Liver (tissue), 9 donors: ENCODE data around the gene IP6K1. TPM values are rescaled to one million over a fixed set of nuclear protein-coding genes. Genes with fewer than 3 reads are reported as not detected.
"Not testable (repeated sequence)": the region's sequence is repeated elsewhere in the genome, so short reads cannot be mapped to it uniquely, and the experiment has no call there.

Experiments
- DNase-seq: peaks from one replicate; pipeline ENCODE4 v3.0.0-alpha.2; 2017; ENCODE audit warnings: low spot score
- H3K27ac ChIP-seq, 2 donors: one replicate each; pipeline ENCODE4 v1.7.0; 2013; ENCODE audit warnings: inconsistent platforms in 2 of 2, low read length in 2 of 2, control low read depth in 1 of 2, low read depth in 1 of 2, mild to moderate bottlenecking in 1 of 2
- H3K27me3 ChIP-seq, 4 donors: one replicate each; pipeline versions ENCODE4 v1.6.1 to v1.7.0; 2013; ENCODE audit warnings: low read length in 3 of 4, inconsistent platforms in 1 of 4, mild to moderate bottlenecking in 1 of 4, moderate library complexity in 1 of 4; ENCODE audit not compliant: control insufficient read depth in 4 of 4, insufficient read depth in 4 of 4
- H3K36me3 ChIP-seq, 4 donors: one replicate each; pipeline versions ENCODE4 v1.6.1 to v1.7.0; 2013; ENCODE audit warnings: low read length in 3 of 4, mild to moderate bottlenecking in 3 of 4, low read depth in 1 of 4, moderate library complexity in 1 of 4; ENCODE audit not compliant: control insufficient read depth in 4 of 4, insufficient read depth in 3 of 4
- H3K4me1 ChIP-seq, 4 donors: one replicate each; pipeline versions ENCODE4 v1.6.1 to v1.7.0; 2013; ENCODE audit warnings: low read length in 3 of 4, mild to moderate bottlenecking in 3 of 4, moderate library complexity in 1 of 4; ENCODE audit not compliant: control insufficient read depth in 4 of 4, insufficient read depth in 4 of 4
- H3K4me3 ChIP-seq, 3 donors: one replicate each; pipeline versions ENCODE4 v1.6.1 to v1.7.0; 2013; ENCODE audit warnings: low read length in 3 of 3, control low read depth in 1 of 3, low read depth in 1 of 3, mild to moderate bottlenecking in 1 of 3
- H3K9ac ChIP-seq, 2 donors: one replicate each; pipeline ENCODE4 v1.7.0; 2013; ENCODE audit warnings: low read length in 2 of 2, mild to moderate bottlenecking in 2 of 2, moderate library complexity in 2 of 2, control low read depth in 1 of 2, low read depth in 1 of 2
- H3K9me3 ChIP-seq, 4 donors: one replicate each; pipeline versions ENCODE4 v1.6.1 to v1.7.0; 2013; ENCODE audit warnings: low read length in 3 of 4; ENCODE audit not compliant: control insufficient read depth in 4 of 4
- FOXA1 ChIP-seq: IDR thresholded peaks from 2 replicates; pipeline ENCODE4 v1.6.1; 2016; ENCODE audit warnings: antibody characterized with exemption
- GABPA ChIP-seq, 2 donors: IDR thresholded peaks in 1 of 2; conservative IDR thresholded peaks in 1 of 2; 2 replicates each; pipeline ENCODE4 v1.6.1; 2016; ENCODE audit warnings: antibody characterized with exemption in 2 of 2, mild to moderate bottlenecking in 1 of 2, moderate library complexity in 1 of 2
- HNF4A ChIP-seq, 2 donors: conservative IDR thresholded peaks; 2 replicates each; pipeline ENCODE4 v1.6.1; 2016; ENCODE audit warnings: antibody characterized with exemption in 2 of 2, mild to moderate bottlenecking in 2 of 2
- HNF4G ChIP-seq: IDR thresholded peaks from 2 replicates; pipeline ENCODE4 v1.6.1; 2016; ENCODE audit warnings: antibody characterized with exemption
- JUND ChIP-seq, 2 donors: IDR thresholded peaks; 2 replicates each; pipeline ENCODE4 v1.6.1; 2016; ENCODE audit warnings: antibody characterized with exemption in 2 of 2
- RAD21 ChIP-seq, 2 donors: IDR thresholded peaks; 2 replicates each; pipeline ENCODE4 v1.6.1; 2016; ENCODE audit warnings: antibody characterized with exemption in 2 of 2, mild to moderate bottlenecking in 2 of 2
- YY1 ChIP-seq: IDR thresholded peaks from 2 replicates; pipeline ENCODE4 v1.6.1; 2016; ENCODE audit warnings: antibody characterized with exemption, mild to moderate bottlenecking
- WGBS: extraction: QIAGEN DNeasy Blood & Tissue Kit; methylation state at CpG from one replicate; pipeline ENCODE4 v1.1.7; 2013; 5-methylcytosine and 5-hydroxymethylcytosine counted together
- polyA plus RNA-seq, 2 donors: library from polyadenylated mRNA; stranded (reverse) in 1 of 2; unstranded in 1 of 2; fragments of 200-250 nt in 1 of 2; fragments of >200 nt in 1 of 2; fragmentation: Nextera tagmentation in 1 of 2; extraction: Ambion mirVana in 1 of 2; gene quantifications; one replicate each; pipeline versions ENCODE4 v1.2.1 to v1.2.3, GENCODE V29; 2013 to 2015
- total RNA-seq, 2 donors: library from RNA; depleted of rRNA; stranded (reverse); fragments of >200 nt; gene quantifications; one replicate each; pipeline ENCODE4 v1.2.3, GENCODE V29; 2014
- TF ChIP-seq, protein P1 (sequence below): IDR thresholded peaks from 2 replicates; pipeline ENCODE4 v1.6.1; 2016; ENCODE audit warnings: antibody characterized with exemption, mild to moderate bottlenecking
- TF ChIP-seq, protein P2 (sequence below): IDR thresholded peaks from 2 replicates; pipeline ENCODE4 v1.6.1; 2016; ENCODE audit warnings: antibody characterized with exemption
- donor health status: healthy.
- donor health status: healthy.
- donor health status: healthy.
- donor health status: healthy.
- donor health status: healthy.

Gene IP6K1
- total and polyA plus RNA-seq, 4 donors, result 6.6 to 32.3 (median 18.1) TPM

DNA sequence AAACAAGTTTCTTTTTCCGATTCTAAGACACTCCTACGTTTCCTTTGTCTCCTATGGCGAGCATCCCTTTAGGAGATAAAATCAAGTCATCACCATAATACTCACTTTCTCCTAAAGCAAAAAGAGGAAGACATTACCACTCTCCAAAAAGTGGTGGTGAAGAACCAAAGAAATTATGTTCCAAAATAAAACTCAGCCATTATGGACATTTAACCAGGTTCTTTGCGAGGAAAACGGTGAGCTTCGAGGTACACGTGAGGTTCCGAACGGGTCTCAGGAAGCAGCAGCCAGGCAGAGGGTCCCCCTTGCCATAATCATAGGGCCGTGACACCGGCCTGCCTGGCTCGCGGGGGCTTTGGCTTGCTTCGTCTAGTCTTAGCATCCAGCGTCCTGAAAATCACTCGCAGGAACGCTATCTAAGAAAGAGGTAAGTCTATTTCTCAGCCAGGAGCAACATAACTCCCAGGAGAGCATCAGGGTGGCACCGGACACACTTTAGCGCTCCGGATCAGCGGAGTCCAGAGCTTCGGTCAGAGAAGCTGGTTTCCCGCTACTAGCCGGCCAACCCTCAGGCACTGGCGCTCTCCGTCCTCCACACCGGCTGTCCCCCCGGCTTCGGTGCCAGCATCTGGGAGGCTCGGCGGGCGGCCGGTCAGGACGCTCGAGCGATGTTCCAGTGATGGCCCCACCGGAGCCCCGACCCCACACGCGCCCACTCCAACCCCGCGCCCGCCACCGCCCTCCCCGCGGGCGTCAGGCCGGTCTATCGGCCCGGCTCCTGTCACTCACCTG, 581 bp downstream of the IP6K1 start:
- DNase-seq, result no peak
- Histone ChIP-seq H3K4me1 (peaks cover 5 to 18% (median 12%) of the 10 kb centered on the region in 4 donors), H3K27ac (peak overlapping the region; percentile 72 to 92), H3K27me3 (no peaks in the 10 kb centered on the region), H3K4me3 (peak overlapping the region; percentile 82 to 96 (median 86)), H3K9me3 (no peaks in the 10 kb centered on the region), H3K9ac (peak overlapping the region; percentile 68 to 70), H3K36me3 (peaks cover 0 to 3% (median under 1%) of the 10 kb centered on the region in 4 donors)
- 4% methylated on average over 50 of the region's 50 CpGs for WGBS
- no peak for TF ChIP-seq YY1
- TF ChIP-seq, protein P1, sequence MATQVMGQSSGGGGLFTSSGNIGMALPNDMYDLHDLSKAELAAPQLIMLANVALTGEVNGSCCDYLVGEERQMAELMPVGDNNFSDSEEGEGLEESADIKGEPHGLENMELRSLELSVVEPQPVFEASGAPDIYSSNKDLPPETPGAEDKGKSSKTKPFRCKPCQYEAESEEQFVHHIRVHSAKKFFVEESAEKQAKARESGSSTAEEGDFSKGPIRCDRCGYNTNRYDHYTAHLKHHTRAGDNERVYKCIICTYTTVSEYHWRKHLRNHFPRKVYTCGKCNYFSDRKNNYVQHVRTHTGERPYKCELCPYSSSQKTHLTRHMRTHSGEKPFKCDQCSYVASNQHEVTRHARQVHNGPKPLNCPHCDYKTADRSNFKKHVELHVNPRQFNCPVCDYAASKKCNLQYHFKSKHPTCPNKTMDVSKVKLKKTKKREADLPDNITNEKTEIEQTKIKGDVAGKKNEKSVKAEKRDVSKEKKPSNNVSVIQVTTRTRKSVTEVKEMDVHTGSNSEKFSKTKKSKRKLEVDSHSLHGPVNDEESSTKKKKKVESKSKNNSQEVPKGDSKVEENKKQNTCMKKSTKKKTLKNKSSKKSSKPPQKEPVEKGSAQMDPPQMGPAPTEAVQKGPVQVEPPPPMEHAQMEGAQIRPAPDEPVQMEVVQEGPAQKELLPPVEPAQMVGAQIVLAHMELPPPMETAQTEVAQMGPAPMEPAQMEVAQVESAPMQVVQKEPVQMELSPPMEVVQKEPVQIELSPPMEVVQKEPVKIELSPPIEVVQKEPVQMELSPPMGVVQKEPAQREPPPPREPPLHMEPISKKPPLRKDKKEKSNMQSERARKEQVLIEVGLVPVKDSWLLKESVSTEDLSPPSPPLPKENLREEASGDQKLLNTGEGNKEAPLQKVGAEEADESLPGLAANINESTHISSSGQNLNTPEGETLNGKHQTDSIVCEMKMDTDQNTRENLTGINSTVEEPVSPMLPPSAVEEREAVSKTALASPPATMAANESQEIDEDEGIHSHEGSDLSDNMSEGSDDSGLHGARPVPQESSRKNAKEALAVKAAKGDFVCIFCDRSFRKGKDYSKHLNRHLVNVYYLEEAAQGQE, result peak; percentile 84

DNA sequence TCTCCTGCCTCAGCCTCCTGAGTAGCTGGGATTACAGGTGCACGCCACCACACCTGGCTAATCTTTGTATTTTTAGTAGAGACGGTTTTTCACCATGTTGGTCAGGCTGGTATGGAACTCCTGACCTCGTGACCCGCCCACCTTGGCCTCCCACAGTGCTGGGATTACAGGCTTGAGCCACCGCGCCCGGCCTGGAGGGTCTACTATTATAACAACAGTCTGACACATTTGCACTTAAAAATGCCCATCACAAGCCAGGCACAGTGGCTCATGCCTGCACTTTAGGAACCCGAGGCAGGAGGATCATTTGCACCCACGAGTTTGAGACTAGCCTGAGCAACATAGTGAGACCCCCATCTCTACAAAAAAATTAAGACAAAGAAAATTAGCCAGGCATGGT, 4.1 kb downstream of the IP6K1 start:
- DNase-seq, H3K27ac ChIP-seq, H3K36me3 ChIP-seq, H3K9me3 ChIP-seq, H3K27me3 ChIP-seq, H3K9ac ChIP-seq, H3K4me3 ChIP-seq: not testable (repeated sequence)
- peaks cover 5 to 21% (median 14%) of the 10 kb centered on the region in 4 donors for H3K4me1 ChIP-seq
- WGBS, result 98% methylated on average over 9 of the region's 9 CpGs

DNA sequence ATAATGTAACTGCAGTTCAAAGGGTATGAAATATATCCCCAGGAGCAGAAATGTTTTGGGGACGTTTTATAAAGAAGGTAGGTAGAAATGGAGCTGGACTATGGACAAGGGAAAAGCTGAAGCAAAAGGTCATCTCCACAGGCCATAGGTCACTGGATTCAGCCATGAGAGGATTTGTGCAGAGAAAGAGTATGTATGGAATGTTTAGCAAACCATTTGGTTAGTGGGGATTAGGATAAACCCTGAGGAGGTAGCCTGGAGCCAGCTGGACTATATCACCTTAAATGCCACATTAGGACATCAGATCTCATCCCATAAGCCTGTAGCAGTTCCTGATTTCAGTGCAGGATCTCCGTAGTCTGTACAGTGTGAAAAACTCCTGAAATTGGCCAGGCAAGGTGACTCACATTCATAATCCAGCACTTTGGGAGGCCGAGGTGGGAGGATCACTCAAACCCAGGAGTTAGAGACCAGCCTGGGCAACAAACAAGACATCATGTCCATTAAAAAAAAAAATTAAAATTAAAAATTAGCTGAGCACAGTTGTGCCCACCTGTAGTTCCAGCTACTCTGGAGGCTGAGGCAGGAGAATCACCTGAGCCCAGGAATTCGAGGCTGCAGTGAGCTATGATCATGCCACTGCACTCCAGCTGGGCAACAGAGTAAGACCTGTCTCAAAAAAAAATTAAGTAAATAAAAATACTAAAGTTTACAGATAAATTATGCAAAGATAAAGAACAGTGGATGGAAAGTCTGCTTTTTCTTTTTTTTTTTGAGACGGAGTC, 4.7 kb downstream of the IP6K1 start:
- DNase-seq, result no peak
- Histone ChIP-seq H3K27ac (no peak overlapping the region), H3K27me3 (no peaks in the 10 kb centered on the region), H3K4me1 (peaks cover 5 to 15% (median 11%) of the 10 kb centered on the region in 4 donors), H3K9me3 (no peaks in the 10 kb centered on the region), H3K36me3 (peaks cover 0 to 3% (median under 1%) of the 10 kb centered on the region in 4 donors), H3K9ac (no peak overlapping the region), H3K4me3 (no peak overlapping the region)
- no peak for TF ChIP-seq FOXA1
- TF ChIP-seq, protein P2, sequence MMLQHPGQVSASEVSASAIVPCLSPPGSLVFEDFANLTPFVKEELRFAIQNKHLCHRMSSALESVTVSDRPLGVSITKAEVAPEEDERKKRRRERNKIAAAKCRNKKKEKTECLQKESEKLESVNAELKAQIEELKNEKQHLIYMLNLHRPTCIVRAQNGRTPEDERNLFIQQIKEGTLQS, result no peak
- no peak for TF ChIP-seq HNF4G
- peak; percentile 30 to 41 for TF ChIP-seq HNF4A (conservative IDR thresholded peaks at IDR 0.05)
- TF ChIP-seq GABPA (IDR thresholded peaks at IDR 0.05 in 1 of 2, conservative IDR thresholded peaks at IDR 0.05 in 1 of 2), result no peak
- no peak for TF ChIP-seq RAD21 (IDR thresholded peaks at IDR 0.05)
- no peak for TF ChIP-seq JUND (IDR thresholded peaks at IDR 0.05)
- 84% methylated on average over 5 of the region's 5 CpGs for WGBS

DNA sequence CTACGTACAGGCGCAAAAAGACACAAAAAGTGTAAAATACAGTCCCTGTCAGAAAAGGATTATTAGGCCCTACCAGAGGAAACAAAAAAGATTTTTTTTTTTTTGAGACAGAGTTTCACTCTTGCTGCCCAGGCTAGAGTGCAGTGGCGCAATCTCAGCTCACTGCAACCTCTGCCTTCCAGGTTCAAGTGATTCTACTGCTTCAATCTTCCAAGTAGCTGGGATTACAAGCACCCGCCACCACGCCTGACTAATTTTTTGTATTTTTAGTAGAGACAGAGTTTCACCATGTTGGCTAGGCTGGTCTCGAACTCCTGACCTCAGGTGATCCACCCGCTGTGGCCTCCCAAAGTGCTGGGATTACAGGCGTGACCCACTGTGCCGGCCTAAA, 5.4 kb downstream of the IP6K1 start:
- H3K36me3 ChIP-seq, DNase-seq: not testable (repeated sequence)

More for the DNA sequence above, 5.4 kb downstream of the IP6K1 start:
- H3K9me3 ChIP-seq, H3K4me3 ChIP-seq, H3K27ac ChIP-seq, H3K27me3 ChIP-seq, H3K9ac ChIP-seq: not testable (repeated sequence)
- 93% methylated on average over 9 of the region's 9 CpGs for WGBS
- peaks cover 5 to 15% (median 11%) of the 10 kb centered on the region in 4 donors for H3K4me1 ChIP-seq
